Left forelimb (tissue), 1 donor: ENCODE results near the gene PRKCE.
"Not testable (repeated sequence)": the region's sequence is repeated elsewhere in the genome, so short reads cannot be mapped to it uniquely, and the experiment has no call there.

Experiments used
- DNase-seq: peaks from one replicate; pipeline ENCODE4 v3.0.0-alpha.2; 2018; ENCODE audit warnings: low spot score

The PRKCE gene

GRCh38 chr2:45699032-45699658 is 47.7 kb downstream of the PRKCE start:
- no peak for DNase-seq

GRCh38 chr2:45700407-45701013 is 49.0 kb downstream of the PRKCE start:
- no peak for DNase-seq

- DNase-seq, result no peak
Observed at GRCh38 chr2:45705233-45705632, 53.8 kb downstream of the PRKCE start.

- no peak for DNase-seq
Observed at GRCh38 chr2:45706033-45706432, 54.6 kb downstream of the PRKCE start.

- DNase-seq, result no peak
Observed at GRCh38 chr2:45707006-45707405, 55.5 kb downstream of the PRKCE start.

- DNase-seq, result no peak
Observed at GRCh38 chr2:45707661-45708060, 56.2 kb downstream of the PRKCE start.

GRCh38 chr2:45708501-45708900 is 57.0 kb downstream of the PRKCE start:
- DNase-seq, result no peak

- DNase-seq, result no peak
Observed at GRCh38 chr2:45709137-45709536, 57.7 kb downstream of the PRKCE start.

GRCh38 chr2:45710468-45710867 is 59.0 kb downstream of the PRKCE start:
- no peak for DNase-seq

- DNase-seq, result no peak
Observed at GRCh38 chr2:45711224-45711623, 59.7 kb downstream of the PRKCE start.

- no peak for DNase-seq
Observed at GRCh38 chr2:45712570-45712969, 61.1 kb downstream of the PRKCE start.

- DNase-seq, result no peak
Observed at GRCh38 chr2:45713136-45713535, 61.7 kb downstream of the PRKCE start.

- DNase-seq, result no peak
Observed at GRCh38 chr2:45713591-45713990, 62.1 kb downstream of the PRKCE start.

- DNase-seq, result no peak
Observed at GRCh38 chr2:45714679-45715078, 63.2 kb downstream of the PRKCE start.

GRCh38 chr2:45715601-45716379 is 64.3 kb downstream of the PRKCE start:
- DNase-seq, result no peak

GRCh38 chr2:45716432-45716831 is 65.0 kb downstream of the PRKCE start:
- DNase-seq, result not testable (repeated sequence)

- DNase-seq, result no peak
Observed at GRCh38 chr2:45716915-45717314, 65.4 kb downstream of the PRKCE start.

GRCh38 chr2:45720210-45720609 is 68.7 kb downstream of the PRKCE start:
- DNase-seq, result no peak

GRCh38 chr2:45721150-45721549 is 69.7 kb downstream of the PRKCE start:
- no peak for DNase-seq

- peak; percentile 5 for DNase-seq
Observed at GRCh38 chr2:45722477-45722876, 71.0 kb downstream of the PRKCE start.

- peak; percentile 6 for DNase-seq
Observed at GRCh38 chr2:45723857-45724256, 72.4 kb downstream of the PRKCE start.

GRCh38 chr2:45724335-45724734 is 72.9 kb downstream of the PRKCE start:
- peak; percentile 9 for DNase-seq

GRCh38 chr2:45725731-45726130 is 74.3 kb downstream of the PRKCE start:
- no peak for DNase-seq
